ENCODE results near the gene VASN. TPM values are rescaled to one million over a fixed set of nuclear protein-coding genes. Genes with fewer than 3 reads are reported as not detected.

VASN gene
- total RNA-seq, 1 donor = 0.31 TPM

DNA sequence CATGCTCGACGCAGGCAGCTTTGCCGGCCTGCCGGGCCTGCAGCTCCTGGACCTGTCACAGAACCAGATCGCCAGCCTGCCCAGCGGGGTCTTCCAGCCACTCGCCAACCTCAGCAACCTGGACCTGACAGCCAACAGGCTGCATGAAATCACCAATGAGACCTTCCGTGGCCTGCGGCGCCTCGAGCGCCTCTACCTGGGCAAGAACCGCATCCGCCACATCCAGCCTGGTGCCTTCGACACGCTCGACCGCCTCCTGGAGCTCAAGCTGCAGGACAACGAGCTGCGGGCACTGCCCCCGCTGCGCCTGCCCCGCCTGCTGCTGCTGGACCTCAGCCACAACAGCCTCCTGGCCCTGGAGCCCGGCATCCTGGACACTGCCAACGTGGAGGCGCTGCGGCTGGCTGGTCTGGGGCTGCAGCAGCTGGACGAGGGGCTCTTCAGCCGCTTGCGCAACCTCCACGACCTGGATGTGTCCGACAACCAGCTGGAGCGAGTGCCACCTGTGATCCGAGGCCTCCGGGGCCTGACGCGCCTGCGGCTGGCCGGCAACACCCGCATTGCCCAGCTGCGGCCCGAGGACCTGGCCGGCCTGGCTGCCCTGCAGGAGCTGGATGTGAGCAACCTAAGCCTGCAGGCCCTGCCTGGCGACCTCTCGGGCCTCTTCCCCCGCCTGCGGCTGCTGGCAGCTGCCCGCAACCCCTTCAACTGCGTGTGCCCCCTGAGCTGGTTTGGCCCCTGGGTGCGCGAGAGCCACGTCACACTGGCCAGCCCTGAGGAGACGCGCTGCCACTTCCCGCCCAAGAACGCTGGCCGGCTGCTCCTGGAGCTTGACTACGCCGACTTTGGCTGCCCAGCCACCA lies 9.7 kb downstream of the VASN start:
- no peaks in the 10 kb centered on the region for H3K4me1 ChIP-seq (ENCODE audit: insufficient read depth, low read length)
- no peak overlapping the region for H3K4me3 ChIP-seq (ENCODE audit: low read length)
- H3K27me3 ChIP-seq (ENCODE audit: insufficient read depth, low read length) = no peaks in the 10 kb centered on the region
- H3K9me3 ChIP-seq (ENCODE audit: low read depth, low read length) = no peaks in the 10 kb centered on the region

GRCh38 chr16:4381935-4382794 lies 10.5 kb downstream of the VASN start:
- Histone ChIP-seq H3K9me3 (ENCODE audit: low read depth, low read length) (no peaks in the 10 kb centered on the region), H3K4me1 (ENCODE audit: insufficient read depth, low read length) (no peaks in the 10 kb centered on the region), H3K4me3 (ENCODE audit: low read length) (no peak overlapping the region), H3K27me3 (ENCODE audit: insufficient read depth, low read length) (no peaks in the 10 kb centered on the region)

DNA sequence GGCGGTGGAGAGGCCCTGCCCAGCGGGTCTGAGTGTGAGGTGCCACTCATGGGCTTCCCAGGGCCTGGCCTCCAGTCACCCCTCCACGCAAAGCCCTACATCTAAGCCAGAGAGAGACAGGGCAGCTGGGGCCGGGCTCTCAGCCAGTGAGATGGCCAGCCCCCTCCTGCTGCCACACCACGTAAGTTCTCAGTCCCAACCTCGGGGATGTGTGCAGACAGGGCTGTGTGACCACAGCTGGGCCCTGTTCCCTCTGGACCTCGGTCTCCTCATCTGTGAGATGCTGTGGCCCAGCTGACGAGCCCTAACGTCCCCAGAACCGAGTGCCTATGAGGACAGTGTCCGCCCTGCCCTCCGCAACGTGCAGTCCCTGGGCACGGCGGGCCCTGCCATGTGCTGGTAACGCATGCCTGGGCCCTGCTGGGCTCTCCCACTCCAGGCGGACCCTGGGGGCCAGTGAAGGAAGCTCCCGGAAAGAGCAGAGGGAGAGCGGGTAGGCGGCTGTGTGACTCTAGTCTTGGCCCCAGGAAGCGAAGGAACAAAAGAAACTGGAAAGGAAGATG lies 11.2 kb downstream of the VASN start:
- H3K27me3 ChIP-seq (ENCODE audit: insufficient read depth, low read length) = no peaks in the 10 kb centered on the region
- no peaks in the 10 kb centered on the region for H3K9me3 ChIP-seq (ENCODE audit: low read depth, low read length)
- H3K4me3 ChIP-seq (ENCODE audit: low read length) = no peak overlapping the region
- no peaks in the 10 kb centered on the region for H3K4me1 ChIP-seq (ENCODE audit: insufficient read depth, low read length)

- H3K9me3 ChIP-seq (ENCODE audit: low read depth, low read length) = no peaks in the 10 kb centered on the region
- no peaks in the 10 kb centered on the region for H3K4me1 ChIP-seq (ENCODE audit: insufficient read depth, low read length)
- H3K27me3 ChIP-seq (ENCODE audit: insufficient read depth, low read length) = no peaks in the 10 kb centered on the region
- no peak overlapping the region for H3K4me3 ChIP-seq (ENCODE audit: low read length)
These were observed 12.2 kb downstream of the VASN start for GRCh38 chr16:4383591-4384444.

- no peaks in the 10 kb centered on the region for H3K27me3 ChIP-seq (ENCODE audit: insufficient read depth, low read length)
- no peak overlapping the region for H3K4me3 ChIP-seq (ENCODE audit: low read length)
- H3K9me3 ChIP-seq (ENCODE audit: low read depth, low read length) = no peaks in the 10 kb centered on the region
- no peaks in the 10 kb centered on the region for H3K4me1 ChIP-seq (ENCODE audit: insufficient read depth, low read length)
These were observed 12.9 kb downstream of the VASN start for GRCh38 chr16:4384509-4384942.

DNA sequence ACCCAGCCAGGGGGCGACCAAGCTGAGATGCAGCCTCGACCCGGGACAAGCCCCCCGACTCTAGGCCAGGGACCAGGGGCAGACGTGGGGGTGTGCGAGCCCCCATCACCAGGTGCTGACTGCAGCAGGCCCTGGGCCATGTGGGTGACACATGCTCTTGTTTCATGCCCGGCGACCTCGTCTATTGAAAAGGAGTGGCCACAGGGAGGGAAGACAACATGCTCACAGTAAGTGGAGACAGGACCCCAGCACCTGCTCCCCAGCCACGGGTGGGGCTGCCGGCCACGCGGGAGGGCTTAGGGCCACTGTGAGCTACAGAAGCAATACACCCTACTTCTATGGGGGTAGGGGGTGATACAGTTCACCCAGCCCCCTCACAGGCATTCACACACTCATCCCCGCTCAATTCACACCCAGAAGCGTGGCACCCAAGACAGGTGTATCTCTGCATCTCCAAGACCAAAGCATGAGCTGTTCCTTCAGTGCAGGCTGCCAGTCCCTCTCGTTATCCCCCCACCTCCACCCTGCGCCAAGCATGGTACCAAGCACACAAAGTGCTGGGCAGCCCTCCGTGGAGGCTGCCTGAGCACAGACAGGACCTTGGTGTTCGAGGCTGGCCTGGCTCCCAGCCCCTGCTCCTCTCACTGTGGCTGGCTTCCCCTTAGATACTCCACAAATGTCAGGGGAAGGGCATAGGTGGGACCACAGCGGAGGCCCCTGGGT lies 13.6 kb downstream of the VASN start:
- Histone ChIP-seq H3K27me3 (ENCODE audit: insufficient read depth, low read length) (no peaks in the 10 kb centered on the region), H3K4me1 (ENCODE audit: insufficient read depth, low read length) (no peaks in the 10 kb centered on the region), H3K4me3 (ENCODE audit: low read length) (no peak overlapping the region), H3K9me3 (ENCODE audit: low read depth, low read length) (no peaks in the 10 kb centered on the region)

- Histone ChIP-seq H3K4me3 (ENCODE audit: low read length) (no peak overlapping the region), H3K9me3 (ENCODE audit: low read depth, low read length) (no peaks in the 10 kb centered on the region), H3K4me1 (ENCODE audit: insufficient read depth, low read length) (no peaks in the 10 kb centered on the region), H3K27me3 (ENCODE audit: insufficient read depth, low read length) (no peaks in the 10 kb centered on the region)
These were observed 14.3 kb downstream of the VASN start for GRCh38 chr16:4385789-4386450.

DNA sequence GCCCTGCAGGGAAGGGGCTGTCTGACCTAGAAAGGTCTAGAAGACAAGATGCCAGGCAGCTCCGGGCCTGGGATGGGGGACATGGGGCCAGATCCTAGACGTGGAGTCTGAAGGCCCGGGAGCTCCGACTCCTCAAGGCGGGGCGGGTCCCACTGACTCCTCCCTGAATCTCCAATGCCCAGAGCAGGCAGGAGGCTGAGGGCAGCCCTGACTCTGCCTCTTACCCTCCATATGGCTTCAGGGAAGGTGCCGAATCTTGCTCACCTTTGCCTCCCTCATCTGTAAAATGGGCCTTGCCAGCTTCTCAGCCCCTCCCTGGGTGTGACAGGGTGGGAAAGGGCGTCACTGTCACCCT lies 14.8 kb downstream of the VASN start:
- Histone ChIP-seq H3K27me3 (ENCODE audit: insufficient read depth, low read length) (no peaks in the 10 kb centered on the region), H3K4me3 (ENCODE audit: low read length) (no peak overlapping the region), H3K4me1 (ENCODE audit: insufficient read depth, low read length) (no peaks in the 10 kb centered on the region), H3K9me3 (ENCODE audit: low read depth, low read length) (no peaks in the 10 kb centered on the region)

DNA sequence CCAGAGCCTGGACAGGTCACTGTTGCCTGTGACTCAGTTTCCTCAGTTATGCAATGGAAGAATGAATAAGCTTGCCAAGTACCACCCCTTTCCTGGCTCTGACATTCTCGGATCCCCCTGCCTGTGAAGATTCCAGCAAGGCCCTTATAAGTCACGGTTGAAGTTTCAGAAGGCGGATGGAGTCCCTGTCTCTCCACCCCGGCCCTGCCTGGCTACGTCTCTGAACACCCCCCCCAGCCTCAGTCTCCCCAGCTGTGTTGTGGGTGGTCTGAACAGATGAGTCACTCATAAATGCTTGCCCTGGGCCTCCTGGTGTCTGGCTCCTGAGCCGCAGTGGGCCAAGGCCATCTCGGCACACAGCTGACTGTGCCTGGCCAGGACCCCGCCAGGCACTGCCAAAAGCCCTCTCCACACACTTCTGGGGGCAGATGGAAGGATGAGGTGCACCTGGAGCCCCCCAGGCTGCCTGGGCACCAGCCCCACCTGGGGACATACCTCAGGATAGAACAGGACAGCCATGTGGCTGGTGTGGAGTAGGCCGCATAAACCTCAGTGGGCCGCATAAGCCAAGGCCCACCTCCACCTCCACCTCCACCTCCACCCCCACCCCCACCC lies 15.4 kb downstream of the VASN start:
- Histone ChIP-seq H3K4me1 (ENCODE audit: insufficient read depth, low read length) (no peaks in the 10 kb centered on the region), H3K4me3 (ENCODE audit: low read length) (no peak overlapping the region), H3K27me3 (ENCODE audit: insufficient read depth, low read length) (no peaks in the 10 kb centered on the region), H3K9me3 (ENCODE audit: low read depth, low read length) (no peaks in the 10 kb centered on the region)

DNA sequence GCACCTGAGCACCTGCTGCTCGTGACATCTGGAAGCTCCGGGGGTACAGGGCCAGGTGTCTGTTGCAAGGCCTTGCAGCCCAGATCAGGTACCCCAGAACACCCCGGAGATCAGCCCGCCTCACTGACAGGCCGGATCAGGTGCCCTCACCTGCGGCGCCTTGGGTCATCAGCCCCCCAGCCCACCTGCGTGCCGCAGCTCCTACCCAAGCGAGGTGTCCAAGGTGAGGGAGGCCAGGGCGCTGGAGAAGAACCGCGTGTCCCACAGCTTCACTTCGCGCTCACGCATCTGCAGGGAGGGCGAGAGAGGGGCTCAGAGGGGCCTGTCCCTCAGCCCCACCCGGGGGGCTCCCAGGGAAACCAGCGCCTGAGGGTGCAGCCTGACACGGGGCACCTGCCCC lies 16.1 kb downstream of the VASN start:
- Histone ChIP-seq H3K27me3 (ENCODE audit: insufficient read depth, low read length) (no peaks in the 10 kb centered on the region), H3K9me3 (ENCODE audit: low read depth, low read length) (no peaks in the 10 kb centered on the region), H3K4me3 (ENCODE audit: low read length) (no peak overlapping the region), H3K4me1 (ENCODE audit: insufficient read depth, low read length) (no peaks in the 10 kb centered on the region)

DNA sequence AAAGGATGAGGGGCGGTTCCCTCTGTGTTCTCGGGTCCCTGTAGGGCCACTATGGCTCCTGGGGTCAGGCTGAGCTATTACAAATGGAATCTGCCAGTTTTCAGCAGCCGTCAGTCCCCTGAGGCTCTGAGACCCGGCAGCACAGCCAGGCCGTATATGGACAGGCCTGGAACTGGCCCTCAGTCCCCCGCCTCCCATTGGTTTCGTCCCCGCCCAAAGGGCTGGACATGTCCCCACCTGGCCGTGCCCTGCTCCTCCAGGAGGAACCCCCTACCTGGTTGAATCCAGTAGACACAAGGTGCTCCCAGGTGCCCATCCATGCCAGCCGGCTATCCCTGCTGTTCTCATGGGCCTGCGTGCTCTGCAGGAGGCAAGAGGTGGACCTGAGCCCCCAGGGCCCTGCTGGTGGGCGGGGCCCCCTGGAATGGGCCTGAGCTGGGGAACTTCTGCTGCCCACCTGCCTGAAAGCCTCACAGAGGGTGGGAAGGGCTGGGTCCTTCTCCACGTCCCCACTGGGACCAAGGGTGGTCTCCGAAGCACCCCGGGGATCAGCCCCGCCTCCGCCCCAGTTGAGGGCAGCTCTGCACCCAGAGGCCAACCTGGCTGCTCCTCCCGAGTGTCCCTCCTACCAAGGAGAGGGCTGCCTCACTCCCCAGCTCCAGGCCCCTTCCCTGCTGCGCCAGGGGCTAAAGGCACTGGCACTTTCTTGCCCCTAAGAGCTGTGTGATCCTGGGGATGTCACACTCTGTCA lies 16.8 kb downstream of the VASN start:
- H3K27me3 ChIP-seq (ENCODE audit: insufficient read depth, low read length) = no peaks in the 10 kb centered on the region
- H3K4me3 ChIP-seq (ENCODE audit: low read length) = no peak overlapping the region

DNA sequence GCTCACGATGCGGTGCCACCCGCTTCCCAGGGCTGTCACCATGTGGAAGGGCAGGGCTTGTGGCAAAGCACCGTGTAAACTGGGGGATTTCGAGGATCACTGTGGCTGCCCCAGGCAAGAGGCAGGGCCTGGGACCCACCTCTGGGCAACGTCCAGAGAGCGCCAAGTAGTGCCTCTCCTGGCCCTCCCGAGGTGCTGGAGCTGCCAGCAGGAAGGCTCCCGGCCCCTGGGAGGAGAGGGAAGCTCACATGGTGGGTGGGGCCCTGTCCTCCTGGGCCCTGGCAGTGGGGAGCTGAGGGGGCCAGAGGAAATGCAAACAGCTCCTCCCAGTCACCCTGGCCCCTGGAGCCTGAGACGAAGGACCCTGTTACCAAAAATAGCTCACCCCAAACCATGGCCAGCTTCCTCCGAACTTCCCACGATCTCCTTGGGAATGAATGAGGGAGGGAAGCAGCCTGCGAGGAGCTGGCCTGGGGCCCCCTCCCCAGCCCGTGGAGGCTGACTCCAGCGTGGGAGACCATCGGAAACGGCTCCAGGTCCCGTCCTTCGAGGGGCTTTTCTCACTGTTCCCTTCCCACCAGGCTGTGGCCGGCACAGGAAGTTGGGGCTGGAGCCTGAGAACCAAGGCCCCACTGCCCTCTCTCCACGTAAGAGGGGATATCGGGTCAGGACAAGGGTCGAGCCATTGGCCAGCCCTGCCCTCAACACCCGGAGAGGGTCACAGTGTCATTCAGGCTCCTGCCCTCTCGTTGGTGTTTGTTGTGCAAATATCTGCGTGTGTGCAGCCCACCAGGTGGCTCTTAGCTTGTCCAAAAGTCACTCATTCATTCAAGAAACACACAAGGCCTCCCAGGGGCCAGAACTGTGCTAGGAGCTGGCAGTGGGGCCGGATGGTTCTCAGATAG lies 17.7 kb downstream of the VASN start:
- no peaks in the 10 kb centered on the region for H3K27me3 ChIP-seq (ENCODE audit: insufficient read depth, low read length)
- no peak overlapping the region for H3K4me3 ChIP-seq (ENCODE audit: low read length)
- no peaks in the 10 kb centered on the region for H3K4me1 ChIP-seq (ENCODE audit: insufficient read depth, low read length)
- H3K9me3 ChIP-seq (ENCODE audit: low read depth, low read length) = no peaks in the 10 kb centered on the region

More for the DNA sequence above, 16.8 kb downstream of the VASN start:
- H3K4me1 ChIP-seq (ENCODE audit: insufficient read depth, low read length) = no peaks in the 10 kb centered on the region
- no peaks in the 10 kb centered on the region for H3K9me3 ChIP-seq (ENCODE audit: low read depth, low read length)

All from mononuclear cell (primary cell).